ENCODE data around the gene DOCK8. TPM values are rescaled to one million over a fixed set of nuclear protein-coding genes. Genes with fewer than 3 reads are reported as not detected.

DOCK8 gene
- total RNA-seq, 2 experiments from 2014 or later, result 59.0 to 145 TPM

DNA sequence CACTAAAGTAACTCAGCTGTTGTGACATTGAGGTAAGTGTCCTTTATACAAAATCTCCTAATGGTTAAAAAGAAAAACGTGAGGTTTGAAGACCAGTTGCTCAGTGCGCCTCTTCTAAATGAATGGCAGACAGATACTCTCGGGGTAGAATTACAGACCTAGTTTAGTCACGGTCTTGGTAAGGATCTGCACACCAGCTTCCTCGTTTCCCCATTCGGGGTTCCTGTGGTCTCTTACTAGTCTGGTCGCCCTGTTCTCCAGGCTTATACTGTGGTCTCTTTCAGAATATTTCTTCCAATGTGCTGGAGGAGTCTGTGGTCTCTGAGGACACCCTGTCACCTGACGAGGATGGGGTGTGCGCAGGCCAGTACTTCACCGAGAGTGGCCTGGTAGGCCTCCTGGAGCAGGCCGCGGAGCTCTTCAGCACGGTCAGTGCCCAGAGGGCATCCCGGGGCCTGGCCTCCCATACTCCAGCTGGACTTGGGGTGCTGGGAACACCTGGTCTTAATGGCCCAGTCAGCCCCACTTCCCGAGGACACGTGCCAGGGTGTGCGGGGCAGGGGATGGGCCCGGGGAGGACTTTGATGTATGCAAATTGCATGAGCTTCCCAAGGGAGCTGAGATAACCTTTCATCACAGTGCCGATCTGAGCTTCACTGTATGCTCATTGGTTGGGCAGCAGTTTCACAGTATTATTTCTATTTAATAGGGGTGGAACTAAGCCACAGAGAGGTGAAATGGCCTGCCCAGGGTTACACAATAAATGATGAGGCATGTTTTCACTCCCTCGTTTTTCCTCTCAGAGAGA lies 224.5 kb downstream of the DOCK8 start:
- Histone ChIP-seq H3K4me1 (ENCODE audit: insufficient read depth, low read length, poor library complexity, severe bottlenecking) (no peaks in the 10 kb centered on the region), H3K4me2 (ENCODE audit: low read length) (no peak overlapping the region), H3K36me3 (ENCODE audit: insufficient read depth, low read length) (peaks cover 98% of the 10 kb centered on the region), H2AFZ (ENCODE audit: low read length) (no peak overlapping the region), H4K20me1 (ENCODE audit: insufficient read depth, low read length) (no peaks in the 10 kb centered on the region), H3K27ac (ENCODE audit: low read depth, low read length, poor library complexity, severe bottlenecking) (no peak overlapping the region), H3K9me3 (ENCODE audit: low read length) (no peaks in the 10 kb centered on the region), H3K4me3 (ENCODE audit: low read depth, low read length, poor library complexity, severe bottlenecking) (no peak overlapping the region), H3K9me2 (ENCODE audit: insufficient read depth, low read length) (no peaks in the 10 kb centered on the region), H3K79me2 (ENCODE audit: insufficient read depth, low read depth, low read length) (no peaks in the 10 kb centered on the region)
- no TSS peak for BruUV-seq (replicated peaks)
- TF ChIP-seq, protein P1, sequence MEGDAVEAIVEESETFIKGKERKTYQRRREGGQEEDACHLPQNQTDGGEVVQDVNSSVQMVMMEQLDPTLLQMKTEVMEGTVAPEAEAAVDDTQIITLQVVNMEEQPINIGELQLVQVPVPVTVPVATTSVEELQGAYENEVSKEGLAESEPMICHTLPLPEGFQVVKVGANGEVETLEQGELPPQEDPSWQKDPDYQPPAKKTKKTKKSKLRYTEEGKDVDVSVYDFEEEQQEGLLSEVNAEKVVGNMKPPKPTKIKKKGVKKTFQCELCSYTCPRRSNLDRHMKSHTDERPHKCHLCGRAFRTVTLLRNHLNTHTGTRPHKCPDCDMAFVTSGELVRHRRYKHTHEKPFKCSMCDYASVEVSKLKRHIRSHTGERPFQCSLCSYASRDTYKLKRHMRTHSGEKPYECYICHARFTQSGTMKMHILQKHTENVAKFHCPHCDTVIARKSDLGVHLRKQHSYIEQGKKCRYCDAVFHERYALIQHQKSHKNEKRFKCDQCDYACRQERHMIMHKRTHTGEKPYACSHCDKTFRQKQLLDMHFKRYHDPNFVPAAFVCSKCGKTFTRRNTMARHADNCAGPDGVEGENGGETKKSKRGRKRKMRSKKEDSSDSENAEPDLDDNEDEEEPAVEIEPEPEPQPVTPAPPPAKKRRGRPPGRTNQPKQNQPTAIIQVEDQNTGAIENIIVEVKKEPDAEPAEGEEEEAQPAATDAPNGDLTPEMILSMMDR (conservative IDR thresholded peaks at IDR 0.05; ENCODE audit: low read length), result no peak
- no peak for TF ChIP-seq EZH2phosphoT487 (IDR thresholded peaks at IDR 0.05; ENCODE audit: borderline replicate concordance, low read depth, low read length)
- POLR2A ChIA-PET, result no interaction called here
- CTCF ChIA-PET (ENCODE audit: unreplicated experiment), result no interaction called here
- intact Hi-C loops (cut with micrococcal nuclease; ENCODE audit: unreplicated experiment), result no loop called here
- no peak for DNase-seq (ENCODE audit: low spot score)

DNA sequence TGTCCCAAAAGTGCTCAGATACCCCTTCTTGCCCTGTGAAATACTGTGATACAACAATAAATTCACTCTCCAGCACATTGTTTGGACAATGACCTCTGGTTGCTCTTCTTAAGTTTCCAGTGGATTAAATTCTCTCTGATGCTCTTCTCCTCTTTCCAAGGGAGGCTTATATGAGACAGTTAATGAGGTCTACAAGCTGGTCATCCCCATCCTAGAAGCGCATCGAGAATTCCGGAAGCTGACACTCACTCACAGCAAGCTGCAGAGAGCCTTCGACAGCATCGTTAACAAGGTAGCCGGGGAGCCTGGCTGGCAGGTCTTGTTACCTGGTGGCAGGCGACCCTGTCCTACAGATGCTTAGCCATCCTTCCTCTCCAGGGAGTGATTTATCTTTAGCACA lies 226.5 kb downstream of the DOCK8 start:
- H3K36me3 ChIP-seq (ENCODE audit: insufficient read depth, low read length), result peaks cover 98% of the 10 kb centered on the region
- no peaks in the 10 kb centered on the region for H3K4me1 ChIP-seq (ENCODE audit: insufficient read depth, low read length, poor library complexity, severe bottlenecking)
- no peak overlapping the region for H2AFZ ChIP-seq (ENCODE audit: low read length)
- no peaks in the 10 kb centered on the region for H3K9me3 ChIP-seq (ENCODE audit: low read length)
- no peak overlapping the region for H3K4me2 ChIP-seq (ENCODE audit: low read length)
- no peak for TF ChIP-seq EZH2phosphoT487 (IDR thresholded peaks at IDR 0.05; ENCODE audit: borderline replicate concordance, low read depth, low read length)
- TF ChIP-seq, protein P1 (conservative IDR thresholded peaks at IDR 0.05; ENCODE audit: low read length), result no peak
- no peak overlapping the region for H3K4me3 ChIP-seq (ENCODE audit: low read depth, low read length, poor library complexity, severe bottlenecking)
- DNase-seq (ENCODE audit: low spot score), result no peak
- no peak overlapping the region for H3K27ac ChIP-seq (ENCODE audit: low read depth, low read length, poor library complexity, severe bottlenecking)
- no peaks in the 10 kb centered on the region for H3K79me2 ChIP-seq (ENCODE audit: insufficient read depth, low read depth, low read length)
- no peaks in the 10 kb centered on the region for H3K9me2 ChIP-seq (ENCODE audit: insufficient read depth, low read length)
- CTCF ChIA-PET (ENCODE audit: unreplicated experiment), result no interaction called here
- POLR2A ChIA-PET, result interaction anchor here (0.7 kb wide), 1 partner anchor 45 kb away, joined by 3 read pairs; no protein-coding TSS in a partner anchor
- H4K20me1 ChIP-seq (ENCODE audit: insufficient read depth, low read length), result no peaks in the 10 kb centered on the region
- intact Hi-C loops (cut with micrococcal nuclease; ENCODE audit: unreplicated experiment), result no loop called here
- no TSS peak for BruUV-seq (replicated peaks)

DNA sequence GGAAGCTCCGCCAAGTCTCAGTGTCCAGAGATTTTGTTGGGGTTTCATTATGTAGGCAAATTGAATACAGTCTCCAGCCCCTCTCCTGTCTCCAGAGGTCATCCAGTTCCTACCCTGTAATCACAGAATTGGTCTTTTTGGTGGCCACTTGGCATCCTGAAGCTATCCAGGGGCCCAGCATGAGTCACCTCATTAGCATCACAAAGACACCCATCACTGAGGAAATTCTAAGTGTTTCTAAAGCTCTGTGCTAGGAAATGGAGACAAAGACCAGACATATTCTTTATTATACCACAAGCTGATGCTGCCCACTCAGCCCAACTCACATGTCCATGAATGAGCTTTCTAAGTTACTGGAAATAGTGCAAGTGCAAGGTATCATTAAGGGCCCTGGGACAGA lies 229.9 kb downstream of the DOCK8 start:
- no peaks in the 10 kb centered on the region for H4K20me1 ChIP-seq (ENCODE audit: insufficient read depth, low read length)
- no peak for TF ChIP-seq EZH2phosphoT487 (IDR thresholded peaks at IDR 0.05; ENCODE audit: borderline replicate concordance, low read depth, low read length)
- TF ChIP-seq, protein P1 (conservative IDR thresholded peaks at IDR 0.05; ENCODE audit: low read length), result no peak
- no TSS peak for BruUV-seq (replicated peaks)
- CTCF ChIA-PET (ENCODE audit: unreplicated experiment), result no interaction called here
- H3K27ac ChIP-seq (ENCODE audit: low read depth, low read length, poor library complexity, severe bottlenecking), result no peak overlapping the region
- H3K9me3 ChIP-seq (ENCODE audit: low read length), result no peaks in the 10 kb centered on the region
- POLR2A ChIA-PET, result interaction anchor here (1.0 kb wide), 1 partner anchor 303 kb away, joined by 5 read pairs; no protein-coding TSS in a partner anchor
- no peak overlapping the region for H3K4me2 ChIP-seq (ENCODE audit: low read length)
- peaks cover 84% of the 10 kb centered on the region for H3K36me3 ChIP-seq (ENCODE audit: insufficient read depth, low read length)
- H3K79me2 ChIP-seq (ENCODE audit: insufficient read depth, low read depth, low read length), result no peaks in the 10 kb centered on the region
- H3K9me2 ChIP-seq (ENCODE audit: insufficient read depth, low read length), result no peaks in the 10 kb centered on the region
- no peaks in the 10 kb centered on the region for H3K4me1 ChIP-seq (ENCODE audit: insufficient read depth, low read length, poor library complexity, severe bottlenecking)
- H2AFZ ChIP-seq (ENCODE audit: low read length), result no peak overlapping the region
- DNase-seq (ENCODE audit: low spot score), result no peak
- intact Hi-C loops (cut with micrococcal nuclease; ENCODE audit: unreplicated experiment), result no loop called here
- H3K4me3 ChIP-seq (ENCODE audit: low read depth, low read length, poor library complexity, severe bottlenecking), result no peak overlapping the region
